Colonic mucosa (tissue), 4 donors: Measurements from ENCODE around the gene CD9. TPM values are rescaled to one million over a fixed set of nuclear protein-coding genes. Genes with fewer than 3 reads are reported as not detected.

Experiments
- DNase-seq: peaks from one replicate; pipeline ENCODE4 v3.0.0-alpha.2; 2020
- H3K27ac ChIP-seq: fragments of 200-600 bp; one replicate; pipeline ENCODE4 v1.8.0; 2021
- H3K27me3 ChIP-seq: fragments of 200-600 bp; one replicate; pipeline ENCODE4 v1.8.0; 2021
- H3K36me3 ChIP-seq: fragments of 200-600 bp; one replicate; pipeline ENCODE4 v1.8.0; 2021
- H3K4me1 ChIP-seq: fragments of 200-600 bp; one replicate; pipeline ENCODE4 v1.8.0; 2021; ENCODE audit warnings: mild to moderate bottlenecking
- H3K4me3 ChIP-seq: fragments of 200-600 bp; one replicate; pipeline ENCODE4 v1.8.0; 2021
- H3K9ac ChIP-seq, 2 donors: one replicate each; pipeline ENCODE4 v1.7.0; 2013; ENCODE audit warnings: control low read depth in 2 of 2, low read depth in 2 of 2, low read length in 2 of 2
- H3K9me3 ChIP-seq: fragments of 200-600 bp; one replicate; pipeline ENCODE4 v1.8.0; 2021
- CTCF ChIP-seq: fragments of 200-600 bp; IDR thresholded peaks from one replicate; pipeline ENCODE4 v1.8.0; 2022; ENCODE audit warnings: antibody characterized with exemption, mild to moderate bottlenecking
- intact Hi-C: fragments of 100-400 bp; cut with DNase I; formaldehyde crosslinking; loops from one replicate; pipeline ENCODE4 v1.14.1; 2022
- total RNA-seq, 2 donors: library from RNA; stranded (reverse); fragmentation: NEBNext Ultra II Directional in 1 of 2; extraction: Animal tissue kit (Norgen Biotek cat#: 25700) in 1 of 2; gene quantifications; one replicate each; pipeline ENCODE4 v1.2.1, GENCODE V29; 2021
- donor health status: healthy.
- donor health status: DM: no; HTN: no; CAD: no.
- donor health status: DM: no; HTN: no; CAD: no.

Gene CD9
- total RNA-seq, 2 donors from 2014 or later = 589 to 665 TPM

- TF ChIP-seq CTCF = no peak
- no peaks in the 10 kb centered on the region for H3K9me3 ChIP-seq
- peaks cover 37% of the 10 kb centered on the region for H3K4me1 ChIP-seq
- no peak overlapping the region for H3K4me3 ChIP-seq
- no peaks in the 10 kb centered on the region for H3K27me3 ChIP-seq
- H3K36me3 ChIP-seq = no peaks in the 10 kb centered on the region
- no peak for DNase-seq
- intact Hi-C loops = no loop called here
- H3K27ac ChIP-seq = peak overlapping the region; percentile 58
- H3K9ac ChIP-seq = peak overlapping the region in 1 of 2 donors; percentile 93
Observed at GRCh38 chr12:6216581-6216980, 16.4 kb downstream of the CD9 start.

GRCh38 chr12:6218347-6218925 lies 18.2 kb downstream of the CD9 start:
- H3K9ac ChIP-seq = no peak overlapping the region
- H3K27ac ChIP-seq = no peak overlapping the region
- intact Hi-C loops = no loop called here
- no peaks in the 10 kb centered on the region for H3K36me3 ChIP-seq
- H3K4me1 ChIP-seq = peaks cover 32% of the 10 kb centered on the region
- no peaks in the 10 kb centered on the region for H3K9me3 ChIP-seq
- TF ChIP-seq CTCF = no peak
- H3K4me3 ChIP-seq = no peak overlapping the region
- no peaks in the 10 kb centered on the region for H3K27me3 ChIP-seq
- DNase-seq = no peak

GRCh38 chr12:6219980-6220379 lies 19.8 kb downstream of the CD9 start:
- DNase-seq = no peak
- Histone ChIP-seq H3K4me1 (peaks cover 47% of the 10 kb centered on the region), H3K9ac (no peak overlapping the region), H3K9me3 (no peaks in the 10 kb centered on the region), H3K27me3 (no peaks in the 10 kb centered on the region), H3K27ac (no peak overlapping the region), H3K36me3 (no peaks in the 10 kb centered on the region), H3K4me3 (no peak overlapping the region)
- intact Hi-C loops = no loop called here
- TF ChIP-seq CTCF = no peak

GRCh38 chr12:6221146-6221545 lies 20.9 kb downstream of the CD9 start:
- intact Hi-C loops = no loop called here
- no peak overlapping the region for H3K4me3 ChIP-seq
- H3K9ac ChIP-seq = peak overlapping the region in 1 of 2 donors; percentile 29
- no peak for DNase-seq
- H3K9me3 ChIP-seq = no peaks in the 10 kb centered on the region
- no peaks in the 10 kb centered on the region for H3K27me3 ChIP-seq
- H3K36me3 ChIP-seq = no peaks in the 10 kb centered on the region
- H3K4me1 ChIP-seq = peaks cover 50% of the 10 kb centered on the region
- peak overlapping the region; percentile 34 for H3K27ac ChIP-seq
- no peak for TF ChIP-seq CTCF

- peaks cover 55% of the 10 kb centered on the region for H3K4me1 ChIP-seq
- intact Hi-C loops = no loop called here
- H3K36me3 ChIP-seq = no peaks in the 10 kb centered on the region
- DNase-seq = peak; percentile 45
- no peak for TF ChIP-seq CTCF
- no peaks in the 10 kb centered on the region for H3K27me3 ChIP-seq
- H3K9ac ChIP-seq = peak overlapping the region in 1 of 2 donors; percentile 68
- H3K9me3 ChIP-seq = no peaks in the 10 kb centered on the region
- H3K27ac ChIP-seq = peak overlapping the region; percentile 92
- H3K4me3 ChIP-seq = no peak overlapping the region
Observed at GRCh38 chr12:6222078-6222654, 22.0 kb downstream of the CD9 start.
